Stimulated activated naive B cell treated with anti-CD40 and anti-IgM and Interleukin-4, amounts not matched to agents 10 μg/mL and 1 μg/mL and 100 μg/mL, for 72 hours (primary cell): ENCODE measurements around the gene SLC9C2.
"Not testable (repeated sequence)": the region's sequence is repeated elsewhere in the genome, so short reads cannot be mapped to it uniquely, and the experiment has no call there.

Experiments used
- ATAC-seq, 2 donors: fragments of 150-1000 bp; cut with Tn5 transposase; replicated peaks; 2 replicates each; pipeline ENCODE4 v1.10.0; 2021; ENCODE audit warnings: moderate library complexity in 1 of 2
- DNase-seq: peaks from one replicate; pipeline ENCODE4 v3.0.0; 2021
- H3K27ac Mint-ChIP-seq: one replicate; pipeline ENCODE4 v1.8.0; 2022; ENCODE audit warnings: mild to moderate bottlenecking, mixed read lengths
- H3K27me3 Mint-ChIP-seq, 2 donors: one replicate each; pipeline ENCODE4 v1.8.0; 2022; ENCODE audit warnings: mixed read lengths in 2 of 2
- H3K36me3 Mint-ChIP-seq, 2 donors: one replicate each; pipeline ENCODE4 v1.8.0; 2022; ENCODE audit warnings: mixed read lengths in 2 of 2, mild to moderate bottlenecking in 1 of 2
- H3K4me1 Mint-ChIP-seq, 2 donors: one replicate each; pipeline ENCODE4 v1.8.0; 2022; ENCODE audit warnings: mixed read lengths in 2 of 2, mild to moderate bottlenecking in 1 of 2
- H3K4me3 Mint-ChIP-seq, 2 donors: one replicate each; pipeline ENCODE4 v1.8.0; 2022; ENCODE audit warnings: mild to moderate bottlenecking in 2 of 2, mixed read lengths in 2 of 2, moderate library complexity in 1 of 2
- H3K9me3 Mint-ChIP-seq, 2 donors: one replicate each; pipeline ENCODE4 v1.8.0; 2022; ENCODE audit warnings: mixed read lengths in 2 of 2, mild to moderate bottlenecking in 1 of 2

The SLC9C2 gene

GRCh38 chr1:173496757-173497320, 106.0 kb downstream of the SLC9C2 start:
- ATAC-seq = no peak
- Mint-ChIP-seq H3K4me3 (no peak overlapping the region), H3K27me3 (no peaks in the 10 kb centered on the region), H3K36me3 (peaks cover 6 to 11% of the 10 kb centered on the region in 2 donors), H3K4me1 (no peaks in the 10 kb centered on the region), H3K9me3 (peaks cover 0 to 5% of the 10 kb centered on the region in 2 donors), H3K27ac (no peak overlapping the region)
- no peak for DNase-seq

GRCh38 chr1:173495609-173496267, 107.1 kb downstream of the SLC9C2 start:
- H3K27me3 Mint-ChIP-seq = no peaks in the 10 kb centered on the region
- DNase-seq (no peak), ATAC-seq (no peak)
- H3K27ac Mint-ChIP-seq = no peak overlapping the region
- peaks cover 0 to 5% of the 10 kb centered on the region in 2 donors for H3K9me3 Mint-ChIP-seq
- H3K4me3 Mint-ChIP-seq = no peak overlapping the region
- peaks cover 6 to 11% of the 10 kb centered on the region in 2 donors for H3K36me3 Mint-ChIP-seq
- no peaks in the 10 kb centered on the region for H3K4me1 Mint-ChIP-seq

- not testable (repeated sequence) for H3K4me1 Mint-ChIP-seq, H3K4me3 Mint-ChIP-seq, H3K9me3 Mint-ChIP-seq, H3K27ac Mint-ChIP-seq, H3K27me3 Mint-ChIP-seq, ATAC-seq, DNase-seq
- H3K36me3 Mint-ChIP-seq = peaks cover 22 to 34% of the 10 kb centered on the region in 2 donors
These were observed 109.7 kb downstream of the SLC9C2 start for GRCh38 chr1:173493125-173493524.

GRCh38 chr1:173491508-173491907, 111.4 kb downstream of the SLC9C2 start:
- no peak overlapping the region for H3K4me3 Mint-ChIP-seq
- peaks cover 30 to 43% of the 10 kb centered on the region in 2 donors for H3K36me3 Mint-ChIP-seq
- peaks cover 0 to 5% of the 10 kb centered on the region in 2 donors for H3K9me3 Mint-ChIP-seq
- no peak for DNase-seq
- H3K27ac Mint-ChIP-seq = no peak overlapping the region
- ATAC-seq = no peak
- H3K4me1 Mint-ChIP-seq = no peaks in the 10 kb centered on the region
- H3K27me3 Mint-ChIP-seq = no peaks in the 10 kb centered on the region

GRCh38 chr1:173489929-173490328, 112.9 kb downstream of the SLC9C2 start:
- DNase-seq = no peak
- H3K27me3 Mint-ChIP-seq = no peaks in the 10 kb centered on the region
- H3K4me1 Mint-ChIP-seq = no peaks in the 10 kb centered on the region
- no peak overlapping the region for H3K4me3 Mint-ChIP-seq
- H3K27ac Mint-ChIP-seq = peak overlapping the region; percentile 56
- H3K9me3 Mint-ChIP-seq = peaks cover 0 to 5% of the 10 kb centered on the region in 2 donors
- ATAC-seq = no peak
- peaks cover 40 to 52% of the 10 kb centered on the region in 2 donors for H3K36me3 Mint-ChIP-seq

GRCh38 chr1:173489149-173489600, 113.7 kb downstream of the SLC9C2 start:
- Mint-ChIP-seq H3K4me3 (no peak overlapping the region), H3K27me3 (no peaks in the 10 kb centered on the region), H3K36me3 (peaks cover 44 to 59% of the 10 kb centered on the region in 2 donors), H3K9me3 (peaks cover 0 to 5% of the 10 kb centered on the region in 2 donors), H3K4me1 (no peaks in the 10 kb centered on the region), H3K27ac (no peak overlapping the region)
- no peak for ATAC-seq
- no peak for DNase-seq

GRCh38 chr1:173488001-173488400, 114.9 kb downstream of the SLC9C2 start:
- Mint-ChIP-seq H3K4me3 (no peak overlapping the region), H3K27ac (no peak overlapping the region), H3K9me3 (peaks cover 0 to under 1% of the 10 kb centered on the region in 2 donors), H3K36me3 (peaks cover 41 to 56% of the 10 kb centered on the region in 2 donors), H3K27me3 (no peaks in the 10 kb centered on the region), H3K4me1 (no peaks in the 10 kb centered on the region)
- ATAC-seq (no peak), DNase-seq (no peak)

- no peak for DNase-seq
- Mint-ChIP-seq H3K27ac (no peak overlapping the region), H3K4me3 (no peak overlapping the region)
These were observed 117.5 kb downstream of the SLC9C2 start for GRCh38 chr1:173485401-173485800.

GRCh38 chr1:173484276-173484675, 118.6 kb downstream of the SLC9C2 start:
- ATAC-seq (no peak), DNase-seq (no peak)
- Mint-ChIP-seq H3K9me3 (no peaks in the 10 kb centered on the region), H3K27me3 (no peaks in the 10 kb centered on the region), H3K27ac (no peak overlapping the region), H3K36me3 (peaks cover 49 to 54% of the 10 kb centered on the region in 2 donors), H3K4me3 (no peak overlapping the region), H3K4me1 (peaks cover 9 to 15% of the 10 kb centered on the region in 2 donors)

More at GRCh38 chr1:173485401-173485800, 117.5 kb downstream of the SLC9C2 start:
- no peaks in the 10 kb centered on the region for H3K9me3 Mint-ChIP-seq
- no peak for ATAC-seq
- H3K4me1 Mint-ChIP-seq = peaks cover 4 to 6% of the 10 kb centered on the region in 2 donors
- H3K36me3 Mint-ChIP-seq = peaks cover 53 to 65% of the 10 kb centered on the region in 2 donors
- H3K27me3 Mint-ChIP-seq = no peaks in the 10 kb centered on the region

- Mint-ChIP-seq H3K36me3 (peaks cover 40 to 41% of the 10 kb centered on the region in 2 donors), H3K27ac (no peak overlapping the region), H3K4me1 (peaks cover 14 to 29% of the 10 kb centered on the region in 2 donors), H3K9me3 (no peaks in the 10 kb centered on the region), H3K27me3 (no peaks in the 10 kb centered on the region), H3K4me3 (no peak overlapping the region)
- DNase-seq (no peak), ATAC-seq (no peak)
These were observed 120.2 kb downstream of the SLC9C2 start for GRCh38 chr1:173482683-173483082.

GRCh38 chr1:173481195-173481772, 121.6 kb downstream of the SLC9C2 start:
- H3K4me1 Mint-ChIP-seq = peaks cover 15 to 29% of the 10 kb centered on the region in 2 donors
- DNase-seq (no peak), ATAC-seq (no peak)
- no peak overlapping the region for H3K4me3 Mint-ChIP-seq
- H3K36me3 Mint-ChIP-seq = peaks cover 32 to 34% of the 10 kb centered on the region in 2 donors
- H3K27ac Mint-ChIP-seq = no peak overlapping the region
- no peaks in the 10 kb centered on the region for H3K27me3 Mint-ChIP-seq
- H3K9me3 Mint-ChIP-seq = no peaks in the 10 kb centered on the region

GRCh38 chr1:173479649-173480048, 123.2 kb downstream of the SLC9C2 start:
- Mint-ChIP-seq H3K9me3 (no peaks in the 10 kb centered on the region), H3K4me1 (peaks cover 26 to 43% of the 10 kb centered on the region in 2 donors), H3K36me3 (peaks cover 22 to 24% of the 10 kb centered on the region in 2 donors), H3K27ac (no peak overlapping the region), H3K27me3 (no peaks in the 10 kb centered on the region), H3K4me3 (no peak overlapping the region)
- ATAC-seq (no peak), DNase-seq (no peak)

- DNase-seq = no peak
- ATAC-seq = no peak
- peaks cover 17 to 23% of the 10 kb centered on the region in 2 donors for H3K36me3 Mint-ChIP-seq
- H3K27me3 Mint-ChIP-seq = no peaks in the 10 kb centered on the region
- no peaks in the 10 kb centered on the region for H3K9me3 Mint-ChIP-seq
- peaks cover 30 to 53% of the 10 kb centered on the region in 2 donors for H3K4me1 Mint-ChIP-seq
- peak overlapping the region; percentile 93 for H3K27ac Mint-ChIP-seq
- peak overlapping the region; percentile 96 to 98 for H3K4me3 Mint-ChIP-seq
These were observed 124.7 kb downstream of the SLC9C2 start for GRCh38 chr1:173478094-173478674.

GRCh38 chr1:173477286-173478093, 125.4 kb downstream of the SLC9C2 start, which contains the start of gene PRDX6:
Gene PRDX6 (plus strand): TSS chr1:173477335. CDS start chr1:173477398, 63 bp downstream.
- DNase-seq = no peak
- peak within 1 kb of the TSS; percentile 96 to 98 for H3K4me3 Mint-ChIP-seq
- peak; percentile 50 to 71 for ATAC-seq
- H3K36me3 Mint-ChIP-seq = peaks cover 17 to 23% of the 10 kb centered on the region in 2 donors
- peaks cover 30 to 53% of the 10 kb centered on the region in 2 donors for H3K4me1 Mint-ChIP-seq
- peak within 1 kb of the TSS; percentile 93 for H3K27ac Mint-ChIP-seq
- no peaks in the 10 kb centered on the region for H3K9me3 Mint-ChIP-seq
- no peaks in the 10 kb centered on the region for H3K27me3 Mint-ChIP-seq
